HCT116 (cell line): ENCODE results near the gene ALB. TPM values are rescaled to one million over a fixed set of nuclear protein-coding genes. Genes with fewer than 3 reads are reported as not detected.

Experiments
- ATAC-seq: fragments of 200-7000 bp; cut with Tn5 transposase; 2 replicates; pipeline ENCODE4 v1.9.1; 2020; ENCODE audit warnings: mild to moderate bottlenecking, moderate library complexity
- BruUV-seq: library from RNA; stranded (reverse); fragments of 400-500 nt; replicated peaks from 2 replicates; lab custom pipeline; 2021; lab: Mats Ljungman, UMichigan
- CTCF ChIA-PET: fragments of 300-600 bp; sonication (Branson Sonifier 250); formaldehyde crosslinking; loops from one replicate; lab custom pipeline; 2021; ENCODE audit warnings: antibody characterized with exemption; lab: Charles Lee
- POLR2A ChIA-PET: fragments of 300-600, 350-600 bp; sonication (Branson Sonifier 250); formaldehyde crosslinking; loops from one replicate; lab custom pipeline; 2021; ENCODE audit warnings: antibody characterized with exemption; lab: Charles Lee
- RAD21 ChIA-PET, 2 experiments: fragments of 300-600 bp; sonication (Branson Sonifier 250); formaldehyde crosslinking; loops; one replicate each; lab custom pipeline; 2023; ENCODE audit warnings: low total read pairs in 2 of 2; ENCODE audit not compliant: uncharacterized antibody in 2 of 2, unreplicated experiment in 2 of 2, low non-redundant PET in 1 of 2; lab: Charles Lee
- DNase-seq: peaks from one replicate; pipeline ENCODE4 v3.0.0-alpha.2; 2010; ENCODE audit warnings: low read depth, low spot score
- H2AFZ ChIP-seq: fragments of 200-600 bp; shearing (Covaris generic), sonication (generic); 2 replicates; pipeline ENCODE4 v1.6.1; 2017; ENCODE audit warnings: low read depth, mixed run types, mixed read lengths, antibody characterized with exemption, low read length; ENCODE audit not compliant: poor library complexity, severe bottlenecking
- H3K27ac ChIP-seq: 2 replicates; pipeline ENCODE4 v1.5.1; 2012; ENCODE audit warnings: low read depth, low read length
- H3K27me3 ChIP-seq: fragments of 200-600 bp; sonication (generic); 2 replicates; pipeline ENCODE4 v1.6.1; 2016; ENCODE audit warnings: mixed run types, low read length, mixed read lengths; ENCODE audit not compliant: insufficient read depth
- H3K36me3 ChIP-seq, 2 experiments: fragments of 200-500 bp in 1 of 2; fragments of 200-600 bp in 1 of 2; sonication (Bioruptor generic) in 1 of 2; sonication (generic) in 1 of 2; 2 replicates each; pipeline versions ENCODE4 v1.5.1 to v1.6.1; 2014 to 2016; ENCODE audit warnings: low read length in 2 of 2, inconsistent platforms in 1 of 2, mixed read lengths in 1 of 2, mixed run types in 1 of 2; ENCODE audit not compliant: insufficient read depth in 2 of 2, control insufficient read depth in 1 of 2
- H3K4me1 ChIP-seq, 2 experiments: fragments of 200-600 bp in 1 of 2; sonication (generic) in 1 of 2; 2 replicates each; pipeline versions ENCODE4 v1.5.1 to v1.6.1; 2012 to 2017; ENCODE audit warnings: low read length in 2 of 2, inconsistent platforms in 1 of 2, mild to moderate bottlenecking in 1 of 2, mixed read lengths in 1 of 2, mixed run types in 1 of 2, moderate library complexity in 1 of 2; ENCODE audit not compliant: insufficient read depth in 2 of 2, control insufficient read depth in 1 of 2
- H3K4me2 ChIP-seq: fragments of 200-600 bp; sonication (generic); 2 replicates; pipeline ENCODE4 v1.6.1; 2017; ENCODE audit warnings: mixed run types, low read length, mixed read lengths
- H3K4me3 ChIP-seq, 2 experiments: fragments of 200-600 bp in 1 of 2; sonication (generic) in 1 of 2; replicated peaks in 1 of 2; 2 replicates each; pipeline ENCODE4 v1.5.1; 2011 to 2016; ENCODE audit warnings: low read length in 2 of 2, control low read depth in 1 of 2, low read depth in 1 of 2, mild to moderate bottlenecking in 1 of 2, mixed read lengths in 1 of 2, mixed run types in 1 of 2
- H3K79me2 ChIP-seq: fragments of 200-600 bp; sonication (generic); 2 replicates; pipeline ENCODE4 v1.6.1; 2017; ENCODE audit warnings: mild to moderate bottlenecking, mixed run types, low read length, moderate library complexity, mixed read lengths; ENCODE audit not compliant: insufficient read depth
- H3K9ac ChIP-seq: fragments of 200-600 bp; sonication (generic); 2 replicates; pipeline ENCODE4 v1.6.1; 2016; ENCODE audit warnings: low read length, mixed read lengths
- H3K9me2 ChIP-seq: fragments of 200-600 bp; sonication (generic), shearing (Covaris generic); 2 replicates; pipeline ENCODE4 v1.6.1; 2017; ENCODE audit warnings: mixed run types, mild to moderate bottlenecking, moderate library complexity; ENCODE audit not compliant: insufficient read depth
- H3K9me3 ChIP-seq, 2 experiments: fragments of 200-500 bp in 1 of 2; fragments of 200-600 bp in 1 of 2; sonication (Bioruptor generic) in 1 of 2; sonication (generic) in 1 of 2; 2 replicates each; pipeline ENCODE4 v1.6.1; 2014 to 2017; ENCODE audit warnings: low read length in 2 of 2, mixed read lengths in 2 of 2, inconsistent platforms in 1 of 2, low read depth in 1 of 2, mild to moderate bottlenecking in 1 of 2, mixed run types in 1 of 2, moderate library complexity in 1 of 2; ENCODE audit not compliant: control insufficient read depth in 1 of 2, insufficient read depth in 1 of 2
- H4K20me1 ChIP-seq: fragments of 200-600 bp; sonication (generic), shearing (Covaris generic); 2 replicates; pipeline ENCODE4 v1.6.1; 2017; ENCODE audit warnings: mixed run types, mild to moderate bottlenecking, moderate library complexity; ENCODE audit not compliant: insufficient read depth
- CBX3 ChIP-seq: IDR thresholded peaks from 2 replicates; pipeline ENCODE4 v1.6.1; 2012; ENCODE audit warnings: low read depth
- CEBPB ChIP-seq: IDR thresholded peaks from 2 replicates; pipeline ENCODE4 v1.6.1; 2012; ENCODE audit warnings: low read depth
- ELF1 ChIP-seq: IDR thresholded peaks from 2 replicates; pipeline ENCODE4 v1.6.1; 2012; ENCODE audit warnings: low read depth, borderline replicate concordance
- EZH2phosphoT487 ChIP-seq: fragments of 200-600 bp; IDR thresholded peaks from 2 replicates; pipeline ENCODE4 v1.6.1; 2018; ENCODE audit warnings: antibody characterized with exemption, borderline replicate concordance
- SIN3A ChIP-seq: IDR thresholded peaks from 2 replicates; pipeline ENCODE4 v1.6.1; 2012; ENCODE audit warnings: low read depth
- SP1 ChIP-seq: IDR thresholded peaks from 2 replicates; pipeline ENCODE4 v1.6.1; 2012; ENCODE audit warnings: low read depth
- SRF ChIP-seq: IDR thresholded peaks from 2 replicates; pipeline ENCODE4 v1.6.1; 2012; ENCODE audit warnings: low read depth
- intact Hi-C: fragments of 100-400 bp; cut with micrococcal nuclease; formaldehyde crosslinking; loops from 2 replicates; pipeline ENCODE4 v1.10.0; 2022
- total RNA-seq: library from RNA; stranded (reverse); gene quantifications from one replicate; pipeline ENCODE4 v1.2.1, GENCODE V29; 2021; ENCODE audit not compliant: unreplicated experiment
- TF ChIP-seq, protein P1 (sequence below): IDR thresholded peaks from 2 replicates; pipeline ENCODE4 v1.6.1; 2012

Gene ALB
- total RNA-seq, 1 experiment from 2014 or later: 26.7 TPM

DNA sequence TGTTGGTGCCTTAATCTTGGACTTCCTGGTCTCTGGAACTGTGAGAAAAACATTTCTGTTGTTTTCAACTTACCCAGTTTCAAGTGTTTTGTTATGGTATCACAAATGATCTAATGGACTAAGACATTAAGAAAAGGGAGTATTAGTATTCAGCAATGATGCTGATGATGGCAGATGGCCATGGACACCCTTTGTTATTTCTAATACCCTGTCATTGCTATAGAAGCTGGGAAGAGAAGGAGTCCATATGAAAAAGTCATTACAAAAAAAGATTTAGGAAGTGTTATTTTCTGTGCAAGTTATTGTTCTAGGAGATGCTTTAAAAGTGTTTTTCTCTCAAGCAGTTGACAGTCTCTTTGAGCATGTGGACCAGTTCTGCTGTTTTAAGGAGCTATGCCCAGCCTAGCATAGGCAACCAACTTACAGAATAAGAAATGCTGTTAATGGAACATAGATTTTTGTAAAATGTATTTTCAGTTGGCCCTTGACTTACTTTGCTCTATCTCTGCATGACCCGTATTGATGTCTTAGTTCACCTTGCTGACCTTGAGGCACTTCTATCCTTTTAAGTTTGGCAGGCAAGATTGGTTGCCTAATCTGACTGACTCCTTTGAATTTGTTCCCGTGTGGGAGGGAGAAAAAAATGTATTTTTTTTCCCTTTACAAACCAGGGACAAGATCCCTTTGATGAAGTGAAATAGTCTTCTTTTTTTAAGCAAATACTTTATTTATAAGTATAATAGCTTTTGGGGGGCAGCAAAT, 25.9 kb downstream of the ALB start:
- Histone ChIP-seq H3K9me2 (no peaks in the 10 kb centered on the region), H3K4me3 (no peak overlapping the region), H3K79me2 (no peaks in the 10 kb centered on the region), H3K4me2 (no peak overlapping the region), H3K27ac (no peak overlapping the region), H3K36me3 (no peaks in the 10 kb centered on the region), H4K20me1 (no peaks in the 10 kb centered on the region), H2AFZ (no peak overlapping the region), H3K9ac (no peak overlapping the region), H3K27me3 (no peaks in the 10 kb centered on the region), H3K4me1 (no peaks in the 10 kb centered on the region), H3K9me3 (no peaks in the 10 kb centered on the region)
- intact Hi-C loops: no loop called here
- BruUV-seq: no TSS peak
- ChIA-PET RAD21 (no interaction called here), POLR2A (no interaction called here), CTCF (interaction anchor here (2.1 kb wide), 1 partner anchor 16 kb away, joined by 6 read pairs; no protein-coding TSS in a partner anchor)
- ATAC-seq (no peak), DNase-seq (no peak)
- TF ChIP-seq ELF1 (no peak), CBX3 (no peak), CEBPB (no peak), EZH2phosphoT487 (no peak), SP1 (no peak), SIN3A (no peak), SRF (no peak)
- TF ChIP-seq, protein P1, sequence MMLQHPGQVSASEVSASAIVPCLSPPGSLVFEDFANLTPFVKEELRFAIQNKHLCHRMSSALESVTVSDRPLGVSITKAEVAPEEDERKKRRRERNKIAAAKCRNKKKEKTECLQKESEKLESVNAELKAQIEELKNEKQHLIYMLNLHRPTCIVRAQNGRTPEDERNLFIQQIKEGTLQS: no peak

DNA sequence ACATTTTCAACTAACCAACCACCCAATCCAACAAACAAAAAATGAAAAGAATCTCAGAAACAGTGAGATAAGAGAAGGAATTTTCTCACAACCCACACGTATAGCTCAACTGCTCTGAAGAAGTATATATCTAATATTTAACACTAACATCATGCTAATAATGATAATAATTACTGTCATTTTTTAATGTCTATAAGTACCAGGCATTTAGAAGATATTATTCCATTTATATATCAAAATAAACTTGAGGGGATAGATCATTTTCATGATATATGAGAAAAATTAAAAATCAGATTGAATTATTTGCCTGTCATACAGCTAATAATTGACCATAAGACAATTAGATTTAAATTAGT, 27.7 kb downstream of the ALB start:
- intact Hi-C loops: no loop called here
- Histone ChIP-seq H3K4me3 (no peak overlapping the region), H3K4me2 (no peak overlapping the region), H3K27ac (no peak overlapping the region), H3K27me3 (no peaks in the 10 kb centered on the region), H3K9me3 (no peaks in the 10 kb centered on the region), H3K9me2 (no peaks in the 10 kb centered on the region), H3K36me3 (no peaks in the 10 kb centered on the region), H4K20me1 (no peaks in the 10 kb centered on the region), H3K79me2 (no peaks in the 10 kb centered on the region), H3K4me1 (no peaks in the 10 kb centered on the region)
- ChIA-PET RAD21 (no interaction called here), CTCF (interaction anchor here (1.3 kb wide), 1 partner anchor 14 kb away, joined by 6 read pairs; no protein-coding TSS in a partner anchor)
- no peak for ATAC-seq
- DNase-seq: no peak
- TF ChIP-seq, protein P1: no peak
- TF ChIP-seq, all 23 proteins: peak for 0
- Histone ChIP-seq H2AFZ (no peak overlapping the region), H3K9ac (no peak overlapping the region)
- BruUV-seq: no TSS peak
- POLR2A ChIA-PET: no interaction called here
